A549 (cell line): Measurements from ENCODE around the gene DTNA. TPM values are rescaled to one million over a fixed set of nuclear protein-coding genes. Genes with fewer than 3 reads are reported as not detected.

Source experiments
- ATAC-seq, 2 experiments: fragments of 200-7000 bp in 1 of 2; fragments of >200 bp in 1 of 2; cut with Nextera tagmentation in 1 of 2; cut with Tn5 transposase in 1 of 2; 3 replicates each; pipeline versions ENCODE4 v1.8.0 to v1.9.1; 2018 to 2020; ENCODE audit warnings: mild to moderate bottlenecking in 1 of 2, moderate library complexity in 1 of 2
- CTCF ChIA-PET: fragments of 300-600 bp; sonication (Branson Sonifier 250); formaldehyde crosslinking; extraction: SDS; loops from one replicate; lab custom pipeline; 2021; ENCODE audit warnings: antibody characterized with exemption, inconsistent platforms; lab: Yijun Ruan, JAX
- POLR2A ChIA-PET: fragments of 350-600 bp; formaldehyde crosslinking; extraction: SDS; loops from one replicate; lab custom pipeline; 2021; ENCODE audit warnings: antibody characterized with exemption, inconsistent platforms; lab: Yijun Ruan, JAX
- DNase-seq, 2 experiments: peaks; one replicate each; pipeline versions ENCODE4 v3.0.0 to v3.0.0-alpha.2; 2011 to 2016; ENCODE audit warnings: low read depth in 1 of 2, low spot score in 1 of 2
- FAIRE-seq: peaks from 2 replicates; lab custom pipeline; 2011; peaks lifted over from hg19 to GRCh38; lab: Jason Lieb, UNC
- H3K27ac ChIP-seq, 2 experiments: fragments of >200 bp; sonication (Bioruptor Twin); formaldehyde crosslinking; 3 replicates each; pipeline ENCODE4 v1.5.1; 2016 to 2017
- H3K4me1 ChIP-seq: fragments of >200 bp; sonication (Bioruptor Twin); formaldehyde crosslinking; 3 replicates; pipeline ENCODE4 v1.6.1; 2016
- H3K4me2 ChIP-seq: fragments of >200 bp; sonication (Bioruptor Twin); formaldehyde crosslinking; 3 replicates; pipeline ENCODE4 v1.6.1; 2016
- H3K4me3 ChIP-seq: fragments of >200 bp; sonication (Bioruptor Twin); formaldehyde crosslinking; 3 replicates; pipeline ENCODE4 v1.5.1; 2016
- H3K9me3 ChIP-seq: fragments of >200 bp; sonication (Bioruptor Twin); formaldehyde crosslinking; 3 replicates; pipeline ENCODE4 v1.6.1; 2016
- CBX8 ChIP-seq: fragments of 200-600 bp; sonication (generic); IDR thresholded peaks from 2 replicates; pipeline ENCODE4 v1.6.1; 2016
- CEBPB ChIP-seq, 2 experiments: fragments of >200 bp in 1 of 2; sonication (Bioruptor Twin) in 1 of 2; formaldehyde crosslinking in 1 of 2; IDR thresholded peaks; 2 replicates each; pipeline ENCODE4 v1.6.1; 2012 to 2016
- CHD4 ChIP-seq: fragments of 200-600 bp; sonication (generic); IDR thresholded peaks from 2 replicates; pipeline ENCODE4 v1.6.1; 2016; ENCODE audit warnings: antibody characterized with exemption, mild to moderate bottlenecking, borderline replicate concordance
- EHF ChIP-seq: fragments of 250-450 bp; sonication (Bioruptor Pico); IDR thresholded peaks from 2 replicates; pipeline ENCODE4 v1.5.0; 2020; ENCODE audit warnings: mild to moderate bottlenecking
- EHMT2 ChIP-seq: fragments of 200-600 bp; sonication (generic); IDR thresholded peaks from 2 replicates; pipeline ENCODE4 v1.6.1; 2016; ENCODE audit warnings: antibody characterized with exemption, low read depth, mild to moderate bottlenecking, moderate library complexity
- FOSB ChIP-seq: fragments of 250-450 bp; sonication (Bioruptor Pico); IDR thresholded peaks from 2 replicates; pipeline ENCODE4 v1.5.0; 2020; ENCODE audit warnings: mild to moderate bottlenecking, moderate library complexity
- HEYL ChIP-seq: fragments of 250-450 bp; sonication (Bioruptor Pico); IDR thresholded peaks from 2 replicates; pipeline ENCODE4 v1.8.0; 2021; ENCODE audit warnings: mild to moderate bottlenecking, moderate library complexity
- MYC ChIP-seq: IDR thresholded peaks from 2 replicates; pipeline ENCODE4 v1.6.1; 2012; ENCODE audit warnings: mild to moderate bottlenecking, inconsistent platforms, low read length, improper control_type of control experiment, borderline replicate concordance
- RARB ChIP-seq: fragments of 250-450 bp; sonication (Bioruptor Pico); IDR thresholded peaks from 2 replicates; pipeline ENCODE4 v1.8.0; 2021; ENCODE audit warnings: mild to moderate bottlenecking, moderate library complexity
- RCOR1 ChIP-seq: fragments of 150-350 bp; IDR thresholded peaks from 2 replicates; pipeline ENCODE4 v1.6.1; 2014; ENCODE audit warnings: antibody characterized with exemption, low read length, low read depth
- RNF2 ChIP-seq: fragments of 200-600 bp; sonication (generic); IDR thresholded peaks from 2 replicates; pipeline ENCODE4 v1.6.1; 2016; ENCODE audit warnings: low read depth, mild to moderate bottlenecking, antibody characterized with exemption, moderate library complexity, borderline replicate concordance
- ZNF302 ChIP-seq: fragments of 250-450 bp; sonication (Bioruptor Pico); IDR thresholded peaks from 2 replicates; pipeline ENCODE4 v1.9.0; 2021; ENCODE audit warnings: inconsistent platforms, mild to moderate bottlenecking, moderate library complexity
- ZSCAN20 ChIP-seq: fragments of 250-450 bp; sonication (Bioruptor Pico); IDR thresholded peaks from 2 replicates; pipeline ENCODE4 v1.8.0; 2022; ENCODE audit warnings: mild to moderate bottlenecking, moderate library complexity
- WGBS: methylation state at CpG from one replicate; pipeline ENCODE4 v1.1.6; 2017; ENCODE audit errors: missing lambda C conversion rate; 5-methylcytosine and 5-hydroxymethylcytosine counted together
- polyA plus RNA-seq, 4 experiments: library from polyadenylated mRNA; depleted of rRNA in 3 of 4; stranded (reverse); fragments of >200 nt; fragmentation: RNase III in 1 of 4; extraction: RNeasy Plus Mini Kit Qiagen cat#74134 plus additional on column Dnase treatment in 1 of 4; gene quantifications; 2 replicates in 3 of 4; 3 replicates in 1 of 4; pipeline ENCODE4 v1.2.3, GENCODE V29; 2011 to 2017
- TF ChIP-seq, protein P1 (sequence below): fragments of 150-350 bp; IDR thresholded peaks from 2 replicates; pipeline ENCODE4 v1.6.1; 2014; ENCODE audit warnings: low read depth, mild to moderate bottlenecking, low read length
- TF ChIP-seq, protein P2 (sequence below): fragments of 450-650 bp; IDR thresholded peaks from 2 replicates; pipeline ENCODE4 v1.6.1; 2014; ENCODE audit warnings: antibody characterized with exemption
- TF ChIP-seq, protein P3 (sequence below): IDR thresholded peaks from 2 replicates; pipeline ENCODE4 v1.6.1; 2012
- TF ChIP-seq, protein P4 (sequence below): fragments of 250-450 bp; sonication (Bioruptor Pico); IDR thresholded peaks from 2 replicates; pipeline ENCODE4 v1.5.0; 2021; ENCODE audit warnings: mild to moderate bottlenecking, moderate library complexity, borderline replicate concordance

DTNA gene
- polyA plus RNA-seq, 2 of the 4 experiments (the other 2 are of a cell fraction): 0.12 TPM; not detected in 1

DNA sequence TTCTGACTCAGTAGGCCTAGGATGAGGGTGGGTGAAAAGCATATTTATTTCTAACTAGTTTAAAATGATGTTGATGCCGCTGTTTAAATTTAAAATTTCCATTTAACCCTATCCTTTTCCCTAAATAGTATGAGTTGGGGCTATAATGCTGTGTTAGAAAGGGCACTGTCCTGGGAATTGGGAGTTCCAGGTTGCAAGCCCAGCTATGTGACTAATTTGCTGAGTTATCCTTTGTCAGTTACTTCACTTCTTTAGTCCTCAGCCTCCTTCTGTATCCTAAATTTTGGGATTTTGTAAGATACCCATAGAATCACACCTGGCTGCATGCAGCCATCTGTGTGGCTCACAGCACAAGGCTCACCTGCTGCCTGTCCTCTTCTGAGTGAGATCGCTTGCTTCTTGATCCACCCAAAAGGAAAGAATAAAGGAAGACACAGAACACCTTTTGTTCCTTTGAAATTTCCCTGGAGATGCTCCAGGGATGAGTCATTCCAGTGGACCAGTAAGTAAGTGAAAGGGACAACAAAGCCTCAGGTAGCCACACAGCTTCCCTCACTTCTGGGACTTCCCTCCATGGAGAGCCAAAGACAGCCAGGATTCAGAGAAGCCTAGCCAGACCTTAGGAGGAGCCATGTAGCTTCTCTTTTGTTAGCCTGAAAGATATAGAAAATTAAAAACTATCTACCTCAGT is 97.2 kb downstream of the DTNA start:
- no peaks in the 10 kb centered on the region for H3K4me1 ChIP-seq
- H3K27ac ChIP-seq: no peak overlapping the region
- TF ChIP-seq RNF2: no peak
- TF ChIP-seq CHD4: no peak
- TF ChIP-seq HEYL (CRISPR knock-in tag): no peak
- TF ChIP-seq EHF: no peak
- TF ChIP-seq, protein P1, sequence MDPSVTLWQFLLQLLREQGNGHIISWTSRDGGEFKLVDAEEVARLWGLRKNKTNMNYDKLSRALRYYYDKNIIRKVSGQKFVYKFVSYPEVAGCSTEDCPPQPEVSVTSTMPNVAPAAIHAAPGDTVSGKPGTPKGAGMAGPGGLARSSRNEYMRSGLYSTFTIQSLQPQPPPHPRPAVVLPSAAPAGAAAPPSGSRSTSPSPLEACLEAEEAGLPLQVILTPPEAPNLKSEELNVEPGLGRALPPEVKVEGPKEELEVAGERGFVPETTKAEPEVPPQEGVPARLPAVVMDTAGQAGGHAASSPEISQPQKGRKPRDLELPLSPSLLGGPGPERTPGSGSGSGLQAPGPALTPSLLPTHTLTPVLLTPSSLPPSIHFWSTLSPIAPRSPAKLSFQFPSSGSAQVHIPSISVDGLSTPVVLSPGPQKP: no peak
- TF ChIP-seq CBX8: no peak
- no peak for TF ChIP-seq RCOR1
- TF ChIP-seq, protein P2, sequence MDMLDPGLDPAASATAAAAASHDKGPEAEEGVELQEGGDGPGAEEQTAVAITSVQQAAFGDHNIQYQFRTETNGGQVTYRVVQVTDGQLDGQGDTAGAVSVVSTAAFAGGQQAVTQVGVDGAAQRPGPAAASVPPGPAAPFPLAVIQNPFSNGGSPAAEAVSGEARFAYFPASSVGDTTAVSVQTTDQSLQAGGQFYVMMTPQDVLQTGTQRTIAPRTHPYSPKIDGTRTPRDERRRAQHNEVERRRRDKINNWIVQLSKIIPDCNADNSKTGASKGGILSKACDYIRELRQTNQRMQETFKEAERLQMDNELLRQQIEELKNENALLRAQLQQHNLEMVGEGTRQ: no peak
- no peak for TF ChIP-seq ZSCAN20 (CRISPR knock-in tag)
- no peak for TF ChIP-seq EHMT2
- no peak for TF ChIP-seq ZNF302 (CRISPR knock-in tag)
- TF ChIP-seq RARB: no peak
- TF ChIP-seq, protein P3, sequence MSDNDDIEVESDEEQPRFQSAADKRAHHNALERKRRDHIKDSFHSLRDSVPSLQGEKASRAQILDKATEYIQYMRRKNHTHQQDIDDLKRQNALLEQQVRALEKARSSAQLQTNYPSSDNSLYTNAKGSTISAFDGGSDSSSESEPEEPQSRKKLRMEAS: no peak
- WGBS: 32% methylated on average over 2 of the region's 2 CpGs
- no peaks in the 10 kb centered on the region for H3K9me3 ChIP-seq
- FAIRE-seq (no peak), DNase-seq (no peak), ATAC-seq (no peak)
- CTCF ChIA-PET: no interaction called here
- POLR2A ChIA-PET: no interaction called here
- no peak overlapping the region for H3K4me3 ChIP-seq
- H3K4me2 ChIP-seq: no peak overlapping the region

DNA sequence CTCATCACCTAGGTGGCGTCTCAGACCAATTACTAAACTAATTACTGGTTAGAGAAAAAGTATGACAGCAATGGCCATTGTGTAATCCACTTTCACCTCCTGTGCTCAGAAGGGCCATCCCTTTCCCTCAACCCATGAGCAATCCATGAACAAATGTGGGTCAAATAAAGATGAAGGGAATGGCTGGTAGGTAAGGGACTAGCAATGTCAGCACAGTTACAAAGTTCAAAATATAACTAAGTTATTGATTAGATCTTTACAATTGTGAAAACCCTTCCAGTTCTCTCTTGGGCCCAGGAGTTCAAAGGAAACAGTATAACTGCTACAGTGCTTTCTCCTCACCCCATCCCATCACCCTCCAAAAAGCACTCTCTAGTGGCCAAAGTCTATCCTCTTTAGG is 98.3 kb downstream of the DTNA start:
- ATAC-seq: no peak
- no peaks in the 10 kb centered on the region for H3K4me1 ChIP-seq
- CTCF ChIA-PET: no interaction called here
- no peak for TF ChIP-seq EHF
- TF ChIP-seq, protein P4, sequence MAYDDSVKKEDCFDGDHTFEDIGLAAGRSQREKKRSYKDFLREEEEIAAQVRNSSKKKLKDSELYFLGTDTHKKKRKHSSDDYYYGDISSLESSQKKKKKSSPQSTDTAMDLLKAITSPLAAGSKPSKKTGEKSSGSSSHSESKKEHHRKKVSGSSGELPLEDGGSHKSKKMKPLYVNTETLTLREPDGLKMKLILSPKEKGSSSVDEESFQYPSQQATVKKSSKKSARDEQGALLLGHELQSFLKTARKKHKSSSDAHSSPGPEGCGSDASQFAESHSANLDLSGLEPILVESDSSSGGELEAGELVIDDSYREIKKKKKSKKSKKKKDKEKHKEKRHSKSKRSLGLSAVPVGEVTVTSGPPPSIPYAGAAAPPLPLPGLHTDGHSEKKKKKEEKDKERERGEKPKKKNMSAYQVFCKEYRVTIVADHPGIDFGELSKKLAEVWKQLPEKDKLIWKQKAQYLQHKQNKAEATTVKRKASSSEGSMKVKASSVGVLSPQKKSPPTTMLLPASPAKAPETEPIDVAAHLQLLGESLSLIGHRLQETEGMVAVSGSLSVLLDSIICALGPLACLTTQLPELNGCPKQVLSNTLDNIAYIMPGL (CRISPR knock-in tag): no peak
- TF ChIP-seq, protein P1: no peak
- TF ChIP-seq MYC: no peak
- no peak for TF ChIP-seq CEBPB (IDR thresholded peaks at IDR 0.05)
- no peak for TF ChIP-seq RARB
- no peak for TF ChIP-seq FOSB (CRISPR knock-in tag)
- TF ChIP-seq, all 56 proteins: peak for 0
- 40% methylated on average over 1 of the region's 1 CpG for WGBS
- no peak overlapping the region for H3K4me2 ChIP-seq
- DNase-seq (no peak), FAIRE-seq (no peak)
- H3K9me3 ChIP-seq: no peaks in the 10 kb centered on the region
- no peak overlapping the region for H3K4me3 ChIP-seq
- POLR2A ChIA-PET: no interaction called here
- no peak overlapping the region for H3K27ac ChIP-seq
